Measurements from ENCODE around the gene ADAMTS18.

ADAMTS18 gene

GRCh38 chr16:77404775-77405174, 30.1 kb downstream of the ADAMTS18 start:
- no peak for DNase-seq
- in situ Hi-C loops (cut with HindIII; ENCODE audit: low pct_ligation_motif_present, low pct_unique_long_range_greater_than_20kb, low sequenced_read_pairs) = no loop called here

- in situ Hi-C loops (cut with HindIII; ENCODE audit: low pct_ligation_motif_present, low pct_unique_long_range_greater_than_20kb, low sequenced_read_pairs) = no loop called here
- no peak for DNase-seq
These were observed 31.1 kb downstream of the ADAMTS18 start for GRCh38 chr16:77403732-77404131.

- DNase-seq = no peak
- in situ Hi-C loops (cut with HindIII; ENCODE audit: low pct_ligation_motif_present, low pct_unique_long_range_greater_than_20kb, low sequenced_read_pairs) = no loop called here
These were observed 32.2 kb downstream of the ADAMTS18 start for GRCh38 chr16:77402672-77403071.

GRCh38 chr16:77402118-77402517, 32.7 kb downstream of the ADAMTS18 start:
- in situ Hi-C loops (cut with HindIII; ENCODE audit: low pct_ligation_motif_present, low pct_unique_long_range_greater_than_20kb, low sequenced_read_pairs) = no loop called here
- DNase-seq = no peak

- DNase-seq = no peak
- in situ Hi-C loops (cut with HindIII; ENCODE audit: low pct_ligation_motif_present, low pct_unique_long_range_greater_than_20kb, low sequenced_read_pairs) = no loop called here
These were observed 35.3 kb downstream of the ADAMTS18 start for GRCh38 chr16:77399546-77399945.

GRCh38 chr16:77399066-77399465, 35.8 kb downstream of the ADAMTS18 start:
- DNase-seq = no peak

GRCh38 chr16:77398495-77398894, 36.3 kb downstream of the ADAMTS18 start:
- DNase-seq = no peak
- in situ Hi-C loops (cut with HindIII; ENCODE audit: low pct_ligation_motif_present, low pct_unique_long_range_greater_than_20kb, low sequenced_read_pairs) = no loop called here

More at GRCh38 chr16:77399066-77399465, 35.8 kb downstream of the ADAMTS18 start:
- in situ Hi-C loops (cut with HindIII; ENCODE audit: low pct_ligation_motif_present, low pct_unique_long_range_greater_than_20kb, low sequenced_read_pairs) = no loop called here

- in situ Hi-C loops (cut with HindIII; ENCODE audit: low pct_ligation_motif_present, low pct_unique_long_range_greater_than_20kb, low sequenced_read_pairs) = no loop called here
- no peak for DNase-seq
These were observed 38.4 kb downstream of the ADAMTS18 start for GRCh38 chr16:77396461-77396860.

GRCh38 chr16:77394699-77395098, 40.1 kb downstream of the ADAMTS18 start:
- in situ Hi-C loops (cut with HindIII; ENCODE audit: low pct_ligation_motif_present, low pct_unique_long_range_greater_than_20kb, low sequenced_read_pairs) = no loop called here

GRCh38 chr16:77393955-77394354, 40.9 kb downstream of the ADAMTS18 start:
- in situ Hi-C loops (cut with HindIII; ENCODE audit: low pct_ligation_motif_present, low pct_unique_long_range_greater_than_20kb, low sequenced_read_pairs) = no loop called here

More at GRCh38 chr16:77394699-77395098, 40.1 kb downstream of the ADAMTS18 start:
- no peak for DNase-seq

GRCh38 chr16:77387815-77388209, 47.0 kb downstream of the ADAMTS18 start:
- in situ Hi-C loops (cut with HindIII; ENCODE audit: low pct_ligation_motif_present, low pct_unique_long_range_greater_than_20kb, low sequenced_read_pairs) = no loop called here

More at GRCh38 chr16:77393955-77394354, 40.9 kb downstream of the ADAMTS18 start:
- no peak for DNase-seq

GRCh38 chr16:77386831-77387814, 47.7 kb downstream of the ADAMTS18 start:
- in situ Hi-C loops (cut with HindIII; ENCODE audit: low pct_ligation_motif_present, low pct_unique_long_range_greater_than_20kb, low sequenced_read_pairs) = no loop called here

More at GRCh38 chr16:77387815-77388209, 47.0 kb downstream of the ADAMTS18 start:
- no peak for DNase-seq

GRCh38 chr16:77385481-77385880, 49.4 kb downstream of the ADAMTS18 start:
- in situ Hi-C loops (cut with HindIII; ENCODE audit: low pct_ligation_motif_present, low pct_unique_long_range_greater_than_20kb, low sequenced_read_pairs) = no loop called here
- DNase-seq = no peak

More at GRCh38 chr16:77386831-77387814, 47.7 kb downstream of the ADAMTS18 start:
- DNase-seq = no peak

GRCh38 chr16:77383606-77384187, 51.1 kb downstream of the ADAMTS18 start:
- no peak for DNase-seq
- in situ Hi-C loops (cut with HindIII; ENCODE audit: low pct_ligation_motif_present, low pct_unique_long_range_greater_than_20kb, low sequenced_read_pairs) = no loop called here

- DNase-seq = peak; percentile 9
- in situ Hi-C loops (cut with HindIII; ENCODE audit: low pct_ligation_motif_present, low pct_unique_long_range_greater_than_20kb, low sequenced_read_pairs) = no loop called here
These were observed 58.5 kb downstream of the ADAMTS18 start for GRCh38 chr16:77376358-77376757.

- in situ Hi-C loops (cut with HindIII; ENCODE audit: low pct_ligation_motif_present, low pct_unique_long_range_greater_than_20kb, low sequenced_read_pairs) = no loop called here
- no peak for DNase-seq
These were observed 59.4 kb downstream of the ADAMTS18 start for GRCh38 chr16:77375396-77375795.

GRCh38 chr16:77374384-77374783, 60.5 kb downstream of the ADAMTS18 start:
- in situ Hi-C loops (cut with HindIII; ENCODE audit: low pct_ligation_motif_present, low pct_unique_long_range_greater_than_20kb, low sequenced_read_pairs) = no loop called here
- no peak for DNase-seq

GRCh38 chr16:77373726-77374125, 61.1 kb downstream of the ADAMTS18 start:
- DNase-seq = no peak
- in situ Hi-C loops (cut with HindIII; ENCODE audit: low pct_ligation_motif_present, low pct_unique_long_range_greater_than_20kb, low sequenced_read_pairs) = no loop called here

GRCh38 chr16:77364770-77365169, 70.1 kb downstream of the ADAMTS18 start:
- DNase-seq = no peak
- in situ Hi-C loops (cut with HindIII; ENCODE audit: low pct_ligation_motif_present, low pct_unique_long_range_greater_than_20kb, low sequenced_read_pairs) = no loop called here
